ENCODE measurements around the gene PTRHD1. TPM values are rescaled to one million over a fixed set of nuclear protein-coding genes. Genes with fewer than 3 reads are reported as not detected.

Gene PTRHD1
- total RNA-seq, 2 experiments from 2014 or later: 17.9 to 29.3 TPM

DNA sequence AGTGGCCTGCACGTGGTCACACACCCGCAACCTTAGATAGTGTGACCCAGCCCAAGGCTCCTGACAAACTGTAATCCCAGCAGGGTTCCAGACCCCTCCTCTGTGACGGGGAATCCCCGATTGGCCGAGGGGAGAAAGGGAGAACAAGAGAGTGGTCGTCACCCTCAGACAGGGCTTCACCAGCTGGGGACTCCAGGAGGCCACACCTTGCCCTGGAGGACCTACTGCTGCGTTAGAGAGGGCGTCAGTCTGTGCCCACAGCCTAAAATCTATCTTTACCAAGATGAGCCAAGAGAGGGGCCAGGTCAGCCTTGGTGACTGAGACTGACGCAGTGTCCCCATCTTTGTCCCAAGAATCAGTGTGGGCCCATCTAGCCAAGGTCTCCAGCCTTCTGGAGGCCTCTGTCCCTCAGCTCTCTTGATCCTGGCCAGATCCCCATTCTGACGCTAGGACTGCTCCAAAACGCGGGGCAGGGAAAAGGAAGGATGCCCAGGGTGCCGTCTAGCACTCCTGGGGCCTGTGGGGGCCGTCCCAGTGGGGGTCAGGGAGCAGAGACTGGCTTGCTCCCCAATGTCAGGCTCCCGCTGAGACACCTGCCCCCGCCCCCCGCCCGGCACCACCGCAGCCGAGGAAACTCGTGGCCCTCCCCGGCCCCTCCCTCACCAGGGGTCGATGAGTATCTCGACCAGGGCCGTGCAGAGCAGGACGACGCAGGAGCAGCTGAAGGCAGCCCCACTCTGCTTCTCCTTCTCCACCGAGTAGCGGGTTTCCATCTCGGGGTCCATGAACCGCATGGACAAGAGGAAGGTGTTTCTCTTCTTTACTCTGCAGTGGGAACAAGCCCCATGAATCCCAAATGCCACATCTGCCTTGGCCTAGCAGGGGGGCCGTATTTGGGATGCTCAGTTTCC lies 40.9 kb upstream of the PTRHD1 start:
- Mint-ChIP-seq H3K4me3 (no peak overlapping the region), H3K9me3 (ENCODE audit: low read depth) (no peaks in the 10 kb centered on the region), H3K27ac (no peak overlapping the region), H3K4me1 (no peaks in the 10 kb centered on the region), H3K27me3 (no peaks in the 10 kb centered on the region), H3K36me3 (peaks cover 6% of the 10 kb centered on the region)
- CTCF ChIA-PET: no interaction called here
- DNase-seq: no peak
- no peak for ATAC-seq

- Mint-ChIP-seq H3K4me3 (no peak overlapping the region), H3K27me3 (no peaks in the 10 kb centered on the region), H3K9me3 (ENCODE audit: low read depth) (no peaks in the 10 kb centered on the region), H3K36me3 (peaks cover 6% of the 10 kb centered on the region), H3K27ac (no peak overlapping the region), H3K4me1 (no peaks in the 10 kb centered on the region)
- ATAC-seq (no peak), DNase-seq (no peak)
- CTCF ChIA-PET: interaction anchor here (1.2 to 1.4 kb wide), 2 partner anchors 12 to 424 kb away, joined by 3 to 4 read pairs; no protein-coding TSS in a partner anchor
Measured at GRCh38 chr2:24832931-24833701, 39.9 kb upstream of the PTRHD1 start.

GRCh38 chr2:24832521-24832920 lies 39.3 kb upstream of the PTRHD1 start:
- H3K27ac Mint-ChIP-seq: no peak overlapping the region
- no peak overlapping the region for H3K4me3 Mint-ChIP-seq
- CTCF ChIA-PET: interaction anchor here (1.2 to 1.4 kb wide), 2 partner anchors 11 to 423 kb away, joined by 3 to 4 read pairs; no protein-coding TSS in a partner anchor
- peaks cover 3% of the 10 kb centered on the region for H3K4me1 Mint-ChIP-seq
- no peak for ATAC-seq
- H3K27me3 Mint-ChIP-seq: no peaks in the 10 kb centered on the region
- H3K9me3 Mint-ChIP-seq (ENCODE audit: low read depth): no peaks in the 10 kb centered on the region
- no peak for DNase-seq
- peaks cover 7% of the 10 kb centered on the region for H3K36me3 Mint-ChIP-seq

- no peaks in the 10 kb centered on the region for H3K27me3 Mint-ChIP-seq
- peaks cover 7% of the 10 kb centered on the region for H3K4me1 Mint-ChIP-seq
- H3K9me3 Mint-ChIP-seq (ENCODE audit: low read depth): no peaks in the 10 kb centered on the region
- ATAC-seq (no peak), DNase-seq (no peak)
- CTCF ChIA-PET: interaction anchor here (1.2 to 1.4 kb wide), 2 partner anchors 11 to 423 kb away, joined by 3 to 4 read pairs; no protein-coding TSS in a partner anchor
- no peak overlapping the region for H3K4me3 Mint-ChIP-seq
- no peak overlapping the region for H3K27ac Mint-ChIP-seq
- H3K36me3 Mint-ChIP-seq: peaks cover 5% of the 10 kb centered on the region
Measured at GRCh38 chr2:24832073-24832461, 38.9 kb upstream of the PTRHD1 start.

GRCh38 chr2:24831221-24832072 lies 38.3 kb upstream of the PTRHD1 start:
- Mint-ChIP-seq H3K4me1 (peaks cover 10% of the 10 kb centered on the region), H3K27ac (no peak overlapping the region), H3K36me3 (peaks cover 3% of the 10 kb centered on the region), H3K4me3 (no peak overlapping the region), H3K9me3 (ENCODE audit: low read depth) (no peaks in the 10 kb centered on the region), H3K27me3 (no peaks in the 10 kb centered on the region)
- CTCF ChIA-PET: interaction anchor here (1.2 to 1.3 kb wide), 2 partner anchors 38 to 422 kb away, joined by 3 read pairs; partner anchors contain the start of genes CENPO and PTRHD1
- DNase-seq: no peak
- ATAC-seq: no peak

DNA sequence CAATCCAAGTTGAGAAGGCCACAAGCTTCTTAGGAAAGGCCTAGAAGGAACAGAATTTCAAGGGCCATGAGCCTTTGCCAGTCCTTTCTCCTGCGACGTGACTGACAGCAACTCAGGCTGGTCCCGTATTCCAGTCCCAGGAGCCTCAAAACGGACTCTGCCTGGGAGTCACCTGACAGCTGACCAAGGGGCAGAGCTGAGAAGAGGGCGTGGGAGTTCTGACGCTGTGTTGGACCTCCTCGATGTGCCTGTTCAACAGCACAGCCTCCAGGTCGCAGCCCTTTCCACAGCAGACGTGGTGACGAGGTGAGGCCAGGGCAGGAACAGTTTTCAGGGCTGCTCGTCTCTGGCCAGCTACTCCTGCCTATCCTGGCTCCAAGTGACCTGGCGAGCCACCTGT lies 37.6 kb upstream of the PTRHD1 start:
- Mint-ChIP-seq H3K4me3 (no peak overlapping the region), H3K27me3 (no peaks in the 10 kb centered on the region)
- CTCF ChIA-PET: interaction anchor here (1.3 kb wide), 1 partner anchor 37 kb away, joined by 3 read pairs; the partner anchor contains the start of genes CENPO and PTRHD1

DNA sequence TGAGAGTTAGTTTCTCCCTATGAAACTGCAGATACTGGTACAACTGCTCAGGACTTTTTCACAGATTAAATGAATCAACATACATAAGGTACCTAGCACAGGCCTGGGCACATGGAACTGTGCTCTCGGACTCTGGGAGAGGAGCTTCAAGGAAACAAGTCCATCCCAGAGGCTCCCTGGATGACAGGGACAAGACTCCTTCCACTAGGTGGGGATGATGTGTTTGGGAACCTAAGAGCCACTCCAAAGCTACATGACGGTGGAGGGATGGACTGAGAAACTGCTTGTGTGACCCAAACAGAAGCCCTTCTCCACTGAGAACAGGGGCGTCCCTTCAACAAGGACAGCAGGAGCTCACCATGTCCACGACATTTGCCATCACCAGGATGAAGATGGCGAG lies 37.2 kb upstream of the PTRHD1 start:
- Mint-ChIP-seq H3K4me1 (peaks cover 19% of the 10 kb centered on the region), H3K4me3 (no peak overlapping the region), H3K9me3 (ENCODE audit: low read depth) (no peaks in the 10 kb centered on the region), H3K27ac (no peak overlapping the region), H3K27me3 (no peaks in the 10 kb centered on the region), H3K36me3 (peaks cover 1% of the 10 kb centered on the region)
- no peak for ATAC-seq
- DNase-seq: no peak
- CTCF ChIA-PET: interaction anchor here (1.3 kb wide), 1 partner anchor 37 kb away, joined by 3 read pairs; the partner anchor contains the start of genes CENPO and PTRHD1

More for the DNA sequence above, 37.6 kb upstream of the PTRHD1 start:
- Mint-ChIP-seq H3K36me3 (peaks cover 1% of the 10 kb centered on the region), H3K9me3 (ENCODE audit: low read depth) (no peaks in the 10 kb centered on the region), H3K4me1 (peaks cover 17% of the 10 kb centered on the region), H3K27ac (no peak overlapping the region)
- DNase-seq: no peak
- no peak for ATAC-seq

GRCh38 chr2:24828238-24828996 lies 35.2 kb upstream of the PTRHD1 start:
- H3K4me3 Mint-ChIP-seq: no peak overlapping the region
- CTCF ChIA-PET: interaction anchor here (0.8 to 5.0 kb wide), 30 partner anchors 8 to 468 kb away, joined by 3 to 70 read pairs (median 4); partner anchors contain the start of genes CENPO, ITSN2 and PTRHD1
- DNase-seq (no peak), ATAC-seq (no peak)
- no peaks in the 10 kb centered on the region for H3K27me3 Mint-ChIP-seq
- H3K36me3 Mint-ChIP-seq: peaks cover 11% of the 10 kb centered on the region
- peaks cover 19% of the 10 kb centered on the region for H3K4me1 Mint-ChIP-seq
- no peaks in the 10 kb centered on the region for H3K9me3 Mint-ChIP-seq (ENCODE audit: low read depth)
- no peak overlapping the region for H3K27ac Mint-ChIP-seq

GRCh38 chr2:24827321-24828237 lies 34.4 kb upstream of the PTRHD1 start:
- no peak overlapping the region for H3K4me3 Mint-ChIP-seq
- H3K9me3 Mint-ChIP-seq (ENCODE audit: low read depth): no peaks in the 10 kb centered on the region
- peaks cover 18% of the 10 kb centered on the region for H3K36me3 Mint-ChIP-seq
- CTCF ChIA-PET: interaction anchor here (0.8 to 5.0 kb wide), 32 partner anchors 9 to 467 kb away, joined by 3 to 70 read pairs (median 4); partner anchors contain the start of genes CENPO, ITSN2 and PTRHD1
- peak; percentile 84 for DNase-seq
- ATAC-seq: peak; percentile 86
- H3K4me1 Mint-ChIP-seq: peaks cover 19% of the 10 kb centered on the region
- H3K27me3 Mint-ChIP-seq: no peaks in the 10 kb centered on the region
- H3K27ac Mint-ChIP-seq: peak overlapping the region; percentile 47

DNA sequence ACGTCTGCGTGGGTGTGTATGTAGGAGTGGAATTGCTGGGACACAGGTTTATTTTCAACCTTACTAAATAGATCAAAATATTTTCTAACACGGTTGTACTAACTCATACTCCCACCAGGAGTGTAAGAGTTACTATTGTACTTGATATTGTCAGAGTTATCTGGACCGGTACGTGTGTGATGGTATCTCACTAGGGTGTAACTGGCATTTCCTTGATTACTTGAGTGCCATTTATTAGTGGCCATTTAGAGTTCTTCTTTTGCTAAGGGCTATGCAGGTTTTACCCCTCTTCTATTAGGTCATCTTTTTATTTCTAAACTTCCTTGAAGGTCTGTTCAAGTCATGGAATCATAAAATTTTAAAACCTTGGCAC lies 33.6 kb upstream of the PTRHD1 start:
- peaks cover 22% of the 10 kb centered on the region for H3K36me3 Mint-ChIP-seq
- H3K9me3 Mint-ChIP-seq (ENCODE audit: low read depth): no peaks in the 10 kb centered on the region
- no peak overlapping the region for H3K4me3 Mint-ChIP-seq
- no peaks in the 10 kb centered on the region for H3K27me3 Mint-ChIP-seq
- DNase-seq (no peak), ATAC-seq (no peak)
- CTCF ChIA-PET: interaction anchor here (1.0 to 5.0 kb wide), 17 partner anchors 8 to 417 kb away, joined by 3 to 70 read pairs (median 4); partner anchors contain the start of genes CENPO, NCOA1 and PTRHD1
- H3K27ac Mint-ChIP-seq: peak overlapping the region; percentile 80
- peaks cover 19% of the 10 kb centered on the region for H3K4me1 Mint-ChIP-seq

Data from activated CD8-positive, alpha-beta memory T cell treated with anti-CD3 and anti-CD28 coated beads, Interleukin-2, amount 10 ng/mL, durations not matched to agents 7 days and 5 days (primary cell).